GM12874 (cell line): ENCODE measurements around the gene KLF15.

Experiments used
- CTCF ChIP-seq: IDR thresholded peaks from 2 replicates; pipeline ENCODE4 v1.5.1; 2011; ENCODE audit warnings: low read depth, mild to moderate bottlenecking, control low read depth, low read length, moderate library complexity; ENCODE audit not compliant: insufficient read depth

The KLF15 gene

GRCh38 chr3:126393563-126393962, 36.4 kb upstream of the KLF15 start:
- no peak for TF ChIP-seq CTCF

- no peak for TF ChIP-seq CTCF
These were observed 35.0 kb upstream of the KLF15 start for GRCh38 chr3:126392246-126392645.

- TF ChIP-seq CTCF = no peak
These were observed 34.4 kb upstream of the KLF15 start for GRCh38 chr3:126391631-126392030.

GRCh38 chr3:126390751-126391150, 33.5 kb upstream of the KLF15 start:
- no peak for TF ChIP-seq CTCF

- TF ChIP-seq CTCF = no peak
These were observed 33.0 kb upstream of the KLF15 start for GRCh38 chr3:126390201-126390600.

GRCh38 chr3:126389794-126390146, 32.6 kb upstream of the KLF15 start:
- no peak for TF ChIP-seq CTCF

GRCh38 chr3:126389112-126389793, 32.0 kb upstream of the KLF15 start:
- peak; percentile 95 for TF ChIP-seq CTCF
